Esophagus muscularis mucosa (tissue), 4 donors: Measurements from ENCODE around the gene PGLYRP4. TPM values are rescaled to one million over a fixed set of nuclear protein-coding genes. Genes with fewer than 3 reads are reported as not detected.

ENCODE experiments used
- DNase-seq: peaks from one replicate; pipeline ENCODE4 v3.0.0-alpha.2; 2017; ENCODE audit errors: extremely low spot score
- H3K27ac ChIP-seq, 4 donors: fragments of 200-600 bp; sonication (generic); replicated peaks in 1 of 4; 1 replicate in 3 of 4; 2 replicates in 1 of 4; pipeline ENCODE4 v1.5.1; 2016 to 2019; ENCODE audit warnings: mild to moderate bottlenecking in 1 of 4
- H3K27me3 ChIP-seq, 4 donors: fragments of 200-600 bp; sonication (generic); one replicate each; pipeline versions ENCODE4 v1.5.1 to v1.6.0; 2016 to 2019
- H3K36me3 ChIP-seq, 4 donors: fragments of 200-600 bp; sonication (generic); one replicate each; pipeline ENCODE4 v1.5.1; 2016 to 2019
- H3K4me1 ChIP-seq, 4 donors: fragments of 200-600 bp; sonication (generic); one replicate each; pipeline ENCODE4 v1.5.1; 2016 to 2019
- H3K4me3 ChIP-seq, 4 donors: fragments of 200-600 bp; sonication (generic); 1 replicate in 2 of 4; 2 replicates in 2 of 4; pipeline ENCODE4 v1.5.1; 2016 to 2019; ENCODE audit warnings: mild to moderate bottlenecking in 4 of 4, moderate library complexity in 1 of 4
- H3K9me3 ChIP-seq, 4 donors: fragments of 200-600 bp; sonication (generic); 1 replicate in 3 of 4; 2 replicates in 1 of 4; pipeline ENCODE4 v1.5.1; 2016 to 2019
- CTCF ChIP-seq, 3 experiments: fragments of 200-600 bp in 2 of 3; fragments of 450-650 bp in 1 of 3; sonication (generic) in 2 of 3; IDR thresholded peaks; one replicate each; pipeline ENCODE4 v1.5.1; 2017 to 2019; ENCODE audit warnings: antibody characterized with exemption in 3 of 3, mild to moderate bottlenecking in 2 of 3, moderate library complexity in 1 of 3
- EP300 ChIP-seq: sonication (generic); formaldehyde crosslinking; IDR thresholded peaks from one replicate; pipeline ENCODE4 v1.6.1; 2017; ENCODE audit warnings: antibody characterized with exemption
- POLR2A ChIP-seq: fragments of 450-650 bp; IDR thresholded peaks from one replicate; pipeline ENCODE4 v1.6.1; 2017; ENCODE audit warnings: antibody characterized with exemption, moderate library complexity, mild to moderate bottlenecking, low read depth
- POLR2AphosphoS5 ChIP-seq, 2 donors: sonication (generic); formaldehyde crosslinking; IDR thresholded peaks; one replicate each; pipeline ENCODE4 v1.6.1; 2017; ENCODE audit warnings: antibody characterized with exemption in 2 of 2
- WGBS: methylation state at CpG from one replicate; pipeline ENCODE4 v1.1.5; 2018; 5-methylcytosine and 5-hydroxymethylcytosine counted together
- intact Hi-C: fragments of 100-400 bp; cut with DNase I; formaldehyde crosslinking; loops from one replicate; pipeline ENCODE4 v1.15.1; 2023
- total RNA-seq, 4 donors: library from RNA; depleted of rRNA; stranded (reverse); fragments of >200 nt; gene quantifications; one replicate each; pipeline versions ENCODE4 v1.1.0 to v1.2.1, GENCODE V29; 2016

PGLYRP4 gene
- total RNA-seq = not detected

- 62% methylated on average over 7 of the region's 10 CpGs for WGBS
- Histone ChIP-seq H3K9me3 (no peaks in the 10 kb centered on the region), H3K4me3 (no peak within 1 kb of the TSS), H3K4me1 (no peaks in the 10 kb centered on the region), H3K27ac (no peak within 1 kb of the TSS), H3K27me3 (peaks cover 0 to 84% (median 4%) of the 10 kb centered on the region in 4 donors), H3K36me3 (no peaks in the 10 kb centered on the region)
- no peak for TF ChIP-seq POLR2A
- no peak for TF ChIP-seq CTCF (IDR thresholded peaks at IDR 0.05)
- TF ChIP-seq POLR2AphosphoS5 (IDR thresholded peaks at IDR 0.05) = no peak
- no peak for TF ChIP-seq EP300
- DNase-seq = peak; percentile 88
- intact Hi-C loops = no loop called here
Observed at GRCh38 chr1:153348511-153349362, at the start of gene PGLYRP4. Gene PGLYRP4 (minus strand): TSS chr1:153348841. CDS start chr1:153347932, 909 bp downstream.

- Histone ChIP-seq H3K36me3 (no peaks in the 10 kb centered on the region), H3K27ac (no peak overlapping the region), H3K4me3 (no peak overlapping the region), H3K9me3 (no peaks in the 10 kb centered on the region), H3K4me1 (no peaks in the 10 kb centered on the region), H3K27me3 (peaks cover 0 to 34% (median 0%) of the 10 kb centered on the region in 4 donors)
- TF ChIP-seq POLR2A (no peak), CTCF (IDR thresholded peaks at IDR 0.05) (no peak), EP300 (no peak)
- peak; percentile 89 for DNase-seq
- intact Hi-C loops = no loop called here
- WGBS = 70% methylated on average over 5 of the region's 6 CpGs
Observed at GRCh38 chr1:153397924-153398651, 49.4 kb upstream of the PGLYRP4 start.

- WGBS = 82% methylated on average over 18 of the region's 19 CpGs
- H3K4me3 ChIP-seq = no peak overlapping the region
- no peak for DNase-seq
- no peaks in the 10 kb centered on the region for H3K4me1 ChIP-seq
- TF ChIP-seq POLR2AphosphoS5 (IDR thresholded peaks at IDR 0.05) (no peak), CTCF (IDR thresholded peaks at IDR 0.05) (no peak), EP300 (no peak), POLR2A (no peak)
- intact Hi-C loops = no loop called here
- H3K27ac ChIP-seq = no peak overlapping the region
- H3K9me3 ChIP-seq = no peaks in the 10 kb centered on the region
- no peaks in the 10 kb centered on the region for H3K36me3 ChIP-seq
- peaks cover 0 to 34% (median 0%) of the 10 kb centered on the region in 4 donors for H3K27me3 ChIP-seq
Observed at GRCh38 chr1:153397051-153397923, 48.6 kb upstream of the PGLYRP4 start.

- TF ChIP-seq EP300 (no peak), POLR2AphosphoS5 (IDR thresholded peaks at IDR 0.05) (no peak), POLR2A (no peak), CTCF (IDR thresholded peaks at IDR 0.05) (no peak)
Observed at GRCh38 chr1:153396461-153396860, 47.8 kb upstream of the PGLYRP4 start.

More at GRCh38 chr1:153396461-153396860, 47.8 kb upstream of the PGLYRP4 start:
- Histone ChIP-seq H3K36me3 (no peaks in the 10 kb centered on the region), H3K27ac (no peak overlapping the region), H3K9me3 (no peaks in the 10 kb centered on the region), H3K4me3 (no peak overlapping the region), H3K4me1 (no peaks in the 10 kb centered on the region), H3K27me3 (peaks cover 0 to 41% (median 0%) of the 10 kb centered on the region in 4 donors)
- WGBS = 80% methylated on average over 3 of the region's 6 CpGs
- DNase-seq = no peak
- intact Hi-C loops = no loop called here
